GM23248 (cell line): ENCODE measurements around the gene VAMP4.

Experiments used
- EZH2 ChIP-seq: fragments of 200-600 bp; sonication (generic); IDR thresholded peaks from 2 replicates; pipeline ENCODE4 v1.6.1; 2018; ENCODE audit warnings: antibody characterized with exemption, mild to moderate bottlenecking; ENCODE audit not compliant: insufficient read depth, poor library complexity, severe bottlenecking
- EZH2phosphoT487 ChIP-seq: fragments of 200-600 bp; sonication (generic); IDR thresholded peaks from 2 replicates; pipeline ENCODE4 v1.6.1; 2018; ENCODE audit warnings: antibody characterized with exemption, moderate library complexity, mild to moderate bottlenecking, low read depth; ENCODE audit not compliant: insufficient read depth

GRCh38 chr1:171772312-171772711 lies 30.4 kb upstream of the VAMP4 start:
- TF ChIP-seq EZH2 (no peak), EZH2phosphoT487 (no peak)
